Activated CD4-positive, alpha-beta T cell treated with anti-CD3 and anti-CD28 coated beads, Interleukin-2, Interleukin-6, amounts not matched to agents 100 ng/mL and 50 ng/mL, durations not matched to agents 16 hours and 8 hours (primary cell): ENCODE data around the gene SNRNP48.

ENCODE experiments used
- DNase-seq: peaks from one replicate; pipeline ENCODE4 v3.0.0-alpha.2; 2020

SNRNP48 gene

GRCh38 chr6:7589949-7590917 is at the start of gene SNRNP48:
SNRNP48 (plus strand) TSS chr6:7590198; CDS start chr6:7590258, 60 bp downstream.
- peak; percentile 94 for DNase-seq

GRCh38 chr6:7540595-7540994 is 49.4 kb upstream of the SNRNP48 start:
- DNase-seq: no peak

- DNase-seq: peak; percentile 25
Measured at GRCh38 chr6:7541175-7542064, 48.6 kb upstream of the SNRNP48 start, which contains the start of gene DSP. DSP (plus strand) TSS chr6:7541671; CDS start chr6:7541916, 245 bp downstream.

- no peak for DNase-seq
Measured at GRCh38 chr6:7542065-7542873, 47.7 kb upstream of the SNRNP48 start.

GRCh38 chr6:7542874-7543624 is 46.9 kb upstream of the SNRNP48 start:
- no peak for DNase-seq

GRCh38 chr6:7543789-7544424 is 46.1 kb upstream of the SNRNP48 start:
- no peak for DNase-seq

GRCh38 chr6:7544597-7544996 is 45.4 kb upstream of the SNRNP48 start:
- no peak for DNase-seq

- no peak for DNase-seq
Measured at GRCh38 chr6:7545316-7546019, 44.5 kb upstream of the SNRNP48 start.

- no peak for DNase-seq
Measured at GRCh38 chr6:7546020-7546369, 44.0 kb upstream of the SNRNP48 start.

GRCh38 chr6:7546383-7546782 is 43.6 kb upstream of the SNRNP48 start:
- DNase-seq: no peak

- no peak for DNase-seq
Measured at GRCh38 chr6:7546896-7547295, 43.1 kb upstream of the SNRNP48 start.

- DNase-seq: no peak
Measured at GRCh38 chr6:7547315-7547714, 42.7 kb upstream of the SNRNP48 start.

GRCh38 chr6:7550433-7550801 is 39.6 kb upstream of the SNRNP48 start:
- no peak for DNase-seq

GRCh38 chr6:7554533-7555275 is 35.3 kb upstream of the SNRNP48 start:
- DNase-seq: no peak

GRCh38 chr6:7555671-7556070 is 34.3 kb upstream of the SNRNP48 start:
- DNase-seq: no peak

- no peak for DNase-seq
Measured at GRCh38 chr6:7556394-7557106, 33.4 kb upstream of the SNRNP48 start.

GRCh38 chr6:7557652-7558051 is 32.3 kb upstream of the SNRNP48 start:
- no peak for DNase-seq

GRCh38 chr6:7558781-7559180 is 31.2 kb upstream of the SNRNP48 start:
- no peak for DNase-seq

- DNase-seq: no peak
Measured at GRCh38 chr6:7559196-7559595, 30.8 kb upstream of the SNRNP48 start.
